ENCODE data around the gene AMD1. TPM values are rescaled to one million over a fixed set of nuclear protein-coding genes. Genes with fewer than 3 reads are reported as not detected.

AMD1 gene
- total RNA-seq, 4 donors from 2014 or later, result 33.5 to 57.1 (median 45.1) TPM

DNA sequence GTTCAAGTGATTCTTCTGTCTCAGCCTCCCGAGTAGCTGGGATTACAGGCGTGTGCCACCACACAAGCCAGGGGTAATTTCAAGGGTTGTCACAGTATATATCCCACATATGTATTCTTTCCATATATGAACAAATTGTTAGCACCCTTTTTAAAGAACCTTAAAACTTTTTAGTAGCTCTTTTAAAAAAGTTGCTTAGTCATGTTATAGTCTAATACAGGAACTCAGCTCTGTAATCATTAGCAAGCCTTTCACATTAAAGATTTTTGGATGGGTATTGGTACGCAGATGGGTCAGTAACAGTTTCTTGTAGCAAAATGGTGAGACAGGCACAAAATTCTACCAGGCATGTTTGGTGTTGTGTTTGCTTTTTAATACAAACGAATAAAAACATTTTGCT is 10.9 kb downstream of the AMD1 start:
- in situ Hi-C loops (cut with MboI; ENCODE audit: low sequenced_read_pairs in 4 of 4) (loop anchor here in 1 of 4 donors (10.0 kb wide), 1 partner anchor 201 kb away; no protein-coding TSS in a partner anchor), intact Hi-C loops (cut with DNase I; ENCODE audit: low total_unique reads) (no loop called here)
- TF ChIP-seq, protein P1, sequence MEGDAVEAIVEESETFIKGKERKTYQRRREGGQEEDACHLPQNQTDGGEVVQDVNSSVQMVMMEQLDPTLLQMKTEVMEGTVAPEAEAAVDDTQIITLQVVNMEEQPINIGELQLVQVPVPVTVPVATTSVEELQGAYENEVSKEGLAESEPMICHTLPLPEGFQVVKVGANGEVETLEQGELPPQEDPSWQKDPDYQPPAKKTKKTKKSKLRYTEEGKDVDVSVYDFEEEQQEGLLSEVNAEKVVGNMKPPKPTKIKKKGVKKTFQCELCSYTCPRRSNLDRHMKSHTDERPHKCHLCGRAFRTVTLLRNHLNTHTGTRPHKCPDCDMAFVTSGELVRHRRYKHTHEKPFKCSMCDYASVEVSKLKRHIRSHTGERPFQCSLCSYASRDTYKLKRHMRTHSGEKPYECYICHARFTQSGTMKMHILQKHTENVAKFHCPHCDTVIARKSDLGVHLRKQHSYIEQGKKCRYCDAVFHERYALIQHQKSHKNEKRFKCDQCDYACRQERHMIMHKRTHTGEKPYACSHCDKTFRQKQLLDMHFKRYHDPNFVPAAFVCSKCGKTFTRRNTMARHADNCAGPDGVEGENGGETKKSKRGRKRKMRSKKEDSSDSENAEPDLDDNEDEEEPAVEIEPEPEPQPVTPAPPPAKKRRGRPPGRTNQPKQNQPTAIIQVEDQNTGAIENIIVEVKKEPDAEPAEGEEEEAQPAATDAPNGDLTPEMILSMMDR (IDR thresholded peaks at IDR 0.05 in 4 of 5, conservative IDR thresholded peaks at IDR 0.05 in 1 of 5), result no peak
- no peak for TF ChIP-seq POLR2A (IDR thresholded peaks at IDR 0.05)
- no peak overlapping the region for H3K4me3 ChIP-seq
- no peaks in the 10 kb centered on the region for H3K9me3 ChIP-seq
- DNase-seq, result no peak
- peak overlapping the region in 2 of 4 donors; percentile 2 to 18 for H3K27ac ChIP-seq
- ATAC-seq, result no peak
- H3K27me3 ChIP-seq, result no peaks in the 10 kb centered on the region
- peaks cover 0 to 8% of the 10 kb centered on the region in 2 donors for H3K36me3 ChIP-seq
- peaks cover 27 to 34% of the 10 kb centered on the region in 2 donors for H3K4me1 ChIP-seq

DNA sequence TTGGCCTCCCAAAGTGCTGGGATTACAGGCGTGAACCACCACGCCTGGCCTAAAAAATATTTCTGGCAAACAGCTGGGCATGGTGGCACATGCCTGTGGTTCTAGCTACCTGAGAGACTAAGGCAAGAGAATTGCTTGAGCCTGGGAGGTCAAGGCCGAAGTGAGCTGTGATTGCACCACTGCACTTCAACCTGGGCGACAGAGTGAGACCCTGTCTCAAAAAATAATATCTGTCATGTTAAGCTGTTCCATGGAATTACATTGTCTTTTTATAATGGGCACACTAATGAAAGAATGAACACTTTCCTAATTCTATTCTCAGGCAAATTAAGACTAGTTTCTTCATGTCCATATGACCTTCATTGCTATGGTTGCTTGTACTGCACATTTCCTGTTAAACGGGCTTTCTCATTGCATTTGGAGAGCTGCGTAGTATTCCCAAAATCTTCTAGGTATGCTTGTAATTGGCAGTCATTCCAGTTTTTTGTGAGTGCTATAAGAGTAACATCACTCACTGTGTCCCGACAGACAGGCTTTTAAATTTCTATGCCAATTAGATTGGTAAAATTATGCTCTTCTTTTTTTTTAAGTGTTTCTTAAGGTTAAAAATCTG is 12.1 kb downstream of the AMD1 start:
- peaks cover 0 to 18% of the 10 kb centered on the region in 2 donors for H3K36me3 ChIP-seq
- ATAC-seq (no peak), DNase-seq (no peak)
- H3K27me3 ChIP-seq, result no peaks in the 10 kb centered on the region
- intact Hi-C loops (cut with DNase I; ENCODE audit: low total_unique reads), result no loop called here
- no peak overlapping the region for H3K4me3 ChIP-seq
- in situ Hi-C loops (cut with MboI; ENCODE audit: low sequenced_read_pairs in 4 of 4), result loop anchor here in 1 of 4 donors (10.0 kb wide), 1 partner anchor 202 kb away; no protein-coding TSS in a partner anchor
- peaks cover 16 to 23% of the 10 kb centered on the region in 2 donors for H3K4me1 ChIP-seq
- H3K9me3 ChIP-seq, result no peaks in the 10 kb centered on the region
- TF ChIP-seq POLR2A (IDR thresholded peaks at IDR 0.05), result no peak
- TF ChIP-seq, protein P1 (IDR thresholded peaks at IDR 0.05 in 4 of 5, conservative IDR thresholded peaks at IDR 0.05 in 1 of 5), result no peak
- H3K27ac ChIP-seq, result no peak overlapping the region

DNA sequence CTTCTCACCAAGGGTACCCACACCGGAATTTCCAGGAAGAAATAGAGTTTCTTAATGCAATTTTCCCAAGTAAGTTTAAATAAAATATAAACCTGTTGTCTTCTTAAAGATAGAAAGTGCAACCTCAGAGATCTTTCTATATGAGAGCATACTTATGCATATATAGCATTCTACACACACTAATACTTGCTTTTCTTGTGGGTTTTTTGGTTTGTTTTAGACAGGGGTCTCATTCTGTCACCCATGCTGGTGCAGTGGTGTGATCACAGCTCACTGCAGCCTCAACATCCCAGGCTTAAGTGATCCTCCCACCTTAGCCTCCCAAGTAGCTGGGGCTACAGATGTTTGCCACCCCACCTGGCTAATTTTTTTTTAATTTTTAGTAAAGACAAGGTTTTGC is 15.7 kb downstream of the AMD1 start:
- Histone ChIP-seq H3K27me3 (no peaks in the 10 kb centered on the region), H3K27ac (no peak overlapping the region), H3K4me3 (no peak overlapping the region), H3K9me3 (no peaks in the 10 kb centered on the region), H3K4me1 (peaks cover 0 to 6% of the 10 kb centered on the region in 2 donors), H3K36me3 (peaks cover 0 to 55% of the 10 kb centered on the region in 2 donors)
- no peak for TF ChIP-seq POLR2A (IDR thresholded peaks at IDR 0.05)
- TF ChIP-seq, protein P1 (IDR thresholded peaks at IDR 0.05 in 4 of 5, conservative IDR thresholded peaks at IDR 0.05 in 1 of 5), result no peak
- intact Hi-C loops (cut with DNase I; ENCODE audit: low total_unique reads) (no loop called here), in situ Hi-C loops (cut with MboI; ENCODE audit: low sequenced_read_pairs in 4 of 4) (no loop called here)
- DNase-seq (no peak), ATAC-seq (no peak)

DNA sequence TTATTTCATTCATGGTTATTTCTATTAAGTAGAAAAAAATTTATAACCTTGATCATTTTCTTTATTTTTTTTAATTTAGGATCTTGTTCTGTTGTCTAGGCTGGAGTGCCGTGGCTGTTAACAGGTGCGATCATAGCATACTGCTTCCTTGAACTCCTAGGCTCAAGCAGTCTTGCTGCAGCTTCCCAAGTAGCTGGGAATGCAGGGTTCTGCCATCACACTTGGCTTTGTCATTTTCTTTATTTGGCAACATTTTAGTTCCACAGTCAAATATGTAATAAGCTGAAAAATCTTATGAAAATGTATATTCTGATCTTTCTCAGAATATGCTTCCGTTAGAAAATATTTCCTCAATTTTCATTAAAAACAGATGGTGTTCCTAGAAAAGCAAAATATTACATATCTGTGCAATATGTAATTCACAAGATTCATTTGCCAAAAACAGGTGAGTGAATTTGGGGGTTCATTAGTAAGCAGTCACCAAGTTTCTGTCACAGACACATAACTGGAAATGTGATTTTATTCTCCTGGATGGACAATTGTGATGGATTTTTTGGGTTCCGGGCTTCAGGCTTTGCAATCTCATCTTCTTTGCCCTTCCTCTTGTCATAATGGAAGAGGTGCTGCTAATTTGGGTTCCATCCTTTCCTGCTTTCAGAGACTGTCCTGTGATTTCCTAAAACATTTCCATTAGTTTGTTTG is 21.5 kb downstream of the AMD1 start:
- intact Hi-C loops (cut with DNase I; ENCODE audit: low total_unique reads), result no loop called here
- no peak overlapping the region for H3K4me3 ChIP-seq
- DNase-seq, result no peak
- TF ChIP-seq POLR2A (IDR thresholded peaks at IDR 0.05), result no peak
- TF ChIP-seq, protein P1 (IDR thresholded peaks at IDR 0.05 in 4 of 5, conservative IDR thresholded peaks at IDR 0.05 in 1 of 5), result no peak
- ATAC-seq, result no peak
- in situ Hi-C loops (cut with MboI; ENCODE audit: low sequenced_read_pairs in 4 of 4), result no loop called here
- peaks cover 0 to 67% of the 10 kb centered on the region in 2 donors for H3K36me3 ChIP-seq
- no peak overlapping the region for H3K27ac ChIP-seq
- no peaks in the 10 kb centered on the region for H3K9me3 ChIP-seq
- H3K27me3 ChIP-seq, result no peaks in the 10 kb centered on the region
- H3K4me1 ChIP-seq, result no peaks in the 10 kb centered on the region
